Keratinocyte (primary cell): ENCODE data around the gene RBFOX2.

Source experiments
- EZH2 ChIP-seq: IDR thresholded peaks from one replicate; pipeline ENCODE4 v1.6.1; 2012; ENCODE audit warnings: inconsistent platforms, mild to moderate bottlenecking, low read length, moderate library complexity
- TF ChIP-seq, protein P1 (sequence below), 3 experiments: IDR thresholded peaks in 1 of 3; conservative IDR thresholded peaks in 1 of 3; optimal IDR thresholded peaks in 1 of 3; 2 replicates in 2 of 3; 3 replicates in 1 of 3; pipeline versions ENCODE3 to v1.5.1; 2011; ENCODE audit warnings: low read length in 3 of 3, mild to moderate bottlenecking in 3 of 3, moderate library complexity in 2 of 3, control low read depth in 1 of 3, inconsistent platforms in 1 of 3; ENCODE audit not compliant: insufficient read depth in 2 of 3; ENCODE audit errors: extremely low read depth in 1 of 3

- TF ChIP-seq, protein P1, sequence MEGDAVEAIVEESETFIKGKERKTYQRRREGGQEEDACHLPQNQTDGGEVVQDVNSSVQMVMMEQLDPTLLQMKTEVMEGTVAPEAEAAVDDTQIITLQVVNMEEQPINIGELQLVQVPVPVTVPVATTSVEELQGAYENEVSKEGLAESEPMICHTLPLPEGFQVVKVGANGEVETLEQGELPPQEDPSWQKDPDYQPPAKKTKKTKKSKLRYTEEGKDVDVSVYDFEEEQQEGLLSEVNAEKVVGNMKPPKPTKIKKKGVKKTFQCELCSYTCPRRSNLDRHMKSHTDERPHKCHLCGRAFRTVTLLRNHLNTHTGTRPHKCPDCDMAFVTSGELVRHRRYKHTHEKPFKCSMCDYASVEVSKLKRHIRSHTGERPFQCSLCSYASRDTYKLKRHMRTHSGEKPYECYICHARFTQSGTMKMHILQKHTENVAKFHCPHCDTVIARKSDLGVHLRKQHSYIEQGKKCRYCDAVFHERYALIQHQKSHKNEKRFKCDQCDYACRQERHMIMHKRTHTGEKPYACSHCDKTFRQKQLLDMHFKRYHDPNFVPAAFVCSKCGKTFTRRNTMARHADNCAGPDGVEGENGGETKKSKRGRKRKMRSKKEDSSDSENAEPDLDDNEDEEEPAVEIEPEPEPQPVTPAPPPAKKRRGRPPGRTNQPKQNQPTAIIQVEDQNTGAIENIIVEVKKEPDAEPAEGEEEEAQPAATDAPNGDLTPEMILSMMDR (optimal IDR thresholded peaks at IDR 0.05 in 1 of 3, IDR thresholded peaks at IDR 0.05 in 1 of 3, conservative IDR thresholded peaks at IDR 0.05 in 1 of 3; ENCODE audit: extremely low read depth in 1 of 3, insufficient read depth in 2 of 3, low read length in 3 of 3): no peak
- TF ChIP-seq EZH2: no peak
Measured at GRCh38 chr22:36075230-36075629, 46.6 kb upstream of the RBFOX2 start.
